GM21360 (cell line): ENCODE results near the gene CARS1.

Experiments used
- ATAC-seq: cut with Tn5 transposase; IDR thresholded peaks from one replicate; pipeline ENCODE4 v1.9.1; 2021; ENCODE audit warnings: mild to moderate bottlenecking, moderate library complexity; ENCODE audit not compliant: unreplicated experiment

Gene CARS1

DNA sequence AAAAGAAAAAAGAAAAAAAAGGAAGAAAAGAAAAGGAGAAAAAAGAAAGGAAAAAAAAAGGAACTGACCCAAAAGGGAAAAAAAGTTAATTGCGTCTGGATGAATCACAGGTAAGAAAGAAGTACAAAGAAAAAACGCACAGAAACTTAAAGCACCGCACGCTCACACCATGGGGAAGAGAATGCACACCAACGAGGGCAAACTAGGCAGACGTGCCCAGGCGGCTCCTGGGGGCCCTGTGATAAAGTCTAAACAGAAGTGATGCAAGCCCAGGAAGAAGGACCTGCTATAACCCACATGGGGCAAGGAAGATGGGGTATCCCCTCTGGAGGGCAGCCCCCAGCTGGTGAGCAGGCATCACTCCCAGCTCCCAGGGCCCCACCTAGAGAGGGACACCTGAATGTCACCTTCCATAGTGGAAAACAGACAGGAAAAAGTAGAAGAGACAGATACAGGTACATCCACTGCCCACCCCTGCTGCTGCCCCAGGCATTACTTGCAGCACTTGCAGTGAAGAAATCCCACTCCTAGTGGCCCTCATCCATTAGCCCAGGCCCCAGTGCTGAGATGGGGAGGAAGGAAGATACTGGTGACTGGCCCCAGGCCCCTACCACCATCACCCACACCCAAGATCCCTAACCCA, 94.0 kb downstream of the CARS1 start:
- ATAC-seq: no peak

DNA sequence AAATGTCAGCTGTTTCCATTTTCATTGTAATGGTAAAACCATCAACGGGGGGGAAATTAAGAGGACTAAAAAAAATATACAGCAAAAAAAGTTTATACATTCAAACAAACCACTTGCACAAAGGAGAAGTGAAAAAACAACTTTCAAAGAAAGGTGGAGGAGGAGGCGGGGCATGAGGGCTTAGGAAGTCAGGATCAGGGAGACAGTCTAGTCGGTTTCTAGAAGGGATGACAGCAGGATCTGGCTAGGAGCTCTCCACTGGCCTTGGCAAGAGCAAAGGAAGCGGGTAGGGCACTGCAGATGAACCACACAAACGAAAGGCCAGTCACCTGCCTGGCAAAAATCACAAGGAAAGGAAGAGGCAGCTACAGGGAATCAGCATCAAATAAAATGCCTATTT, 96.1 kb downstream of the CARS1 start:
- no peak for ATAC-seq

DNA sequence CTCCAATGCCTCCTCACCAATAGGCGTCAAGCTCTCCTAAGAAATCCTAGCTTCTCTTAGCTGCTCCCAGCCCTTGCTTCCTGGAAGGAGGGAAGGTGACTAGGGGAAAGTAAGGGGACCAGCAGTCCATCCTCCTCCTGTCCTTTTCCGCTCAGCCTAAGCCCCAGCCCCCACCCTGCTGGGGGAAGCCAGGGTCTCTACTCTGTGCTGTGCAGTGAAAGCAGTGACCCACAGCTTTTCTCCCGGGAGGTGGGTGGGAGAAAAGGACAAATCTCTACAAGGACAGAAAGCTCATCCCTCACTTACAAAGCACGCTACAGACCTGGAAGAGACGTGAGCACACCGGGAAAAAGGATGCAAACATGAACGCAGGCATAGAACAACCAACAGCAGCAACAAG, 97.1 kb downstream of the CARS1 start:
- no peak for ATAC-seq

DNA sequence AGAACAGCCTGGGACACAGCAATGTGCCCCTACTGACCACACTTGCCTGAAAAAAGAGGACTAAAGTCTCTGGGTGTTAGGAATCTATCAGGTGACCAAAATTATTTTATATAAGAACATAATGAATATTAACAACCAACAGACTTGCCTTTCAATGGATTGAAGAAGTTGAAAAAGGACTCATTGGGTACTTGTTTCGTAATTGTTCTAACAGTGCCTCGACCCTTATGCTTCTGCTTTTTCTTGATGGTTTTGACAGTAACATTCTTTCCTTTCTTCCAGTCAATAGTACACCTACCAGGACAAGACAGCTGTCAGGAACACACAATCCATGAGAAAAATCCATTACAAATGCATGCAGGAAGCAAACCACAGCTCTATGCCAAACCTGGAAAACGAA, 99.0 kb downstream of the CARS1 start:
- ATAC-seq: no peak

DNA sequence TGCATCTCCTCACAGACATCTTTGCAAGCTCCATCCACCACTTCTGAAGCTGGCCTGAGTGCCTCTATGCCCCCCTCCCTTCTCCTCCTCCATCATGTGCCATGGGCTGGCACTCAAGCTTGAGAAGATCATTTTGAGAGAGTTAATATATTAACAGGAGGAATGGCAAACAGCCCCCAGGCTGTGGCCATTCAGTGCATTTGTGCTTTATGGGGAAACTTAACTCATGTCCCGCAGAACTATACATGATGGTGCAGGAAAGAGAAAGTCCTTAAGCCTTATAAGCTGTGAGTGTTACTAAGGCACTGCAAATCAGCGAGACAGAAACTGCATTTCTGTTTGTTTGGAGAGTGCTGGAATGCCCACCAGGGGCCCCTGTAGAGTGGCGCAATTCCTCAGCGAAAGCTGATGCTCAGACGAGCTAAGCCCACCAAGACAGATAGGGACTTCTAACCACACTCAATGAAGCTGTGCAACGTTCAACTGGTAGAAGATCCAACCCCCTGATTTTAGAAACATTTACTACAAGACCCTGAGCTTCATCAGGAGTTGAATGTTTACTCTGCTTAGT, 101.2 kb downstream of the CARS1 start:
- no peak for ATAC-seq

DNA sequence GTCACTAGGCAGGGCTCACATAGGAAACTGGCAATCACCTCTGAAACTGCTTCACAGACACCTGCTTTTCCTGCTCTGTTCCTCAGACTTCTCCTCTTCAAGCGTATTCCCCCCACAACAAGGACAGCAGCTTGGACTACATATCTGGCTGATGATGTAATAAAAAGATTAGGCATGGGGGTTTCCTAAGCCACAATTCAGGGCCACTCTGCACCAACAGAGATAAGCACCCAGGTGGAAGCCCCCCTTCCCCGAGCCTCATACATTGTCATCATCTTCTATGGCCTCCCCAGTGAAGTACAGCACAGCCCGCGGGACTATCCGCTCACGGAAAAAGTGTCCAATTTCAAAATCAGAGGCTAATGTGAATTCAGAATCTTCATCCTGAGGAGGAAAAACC, 103.0 kb downstream of the CARS1 start:
- ATAC-seq: no peak

DNA sequence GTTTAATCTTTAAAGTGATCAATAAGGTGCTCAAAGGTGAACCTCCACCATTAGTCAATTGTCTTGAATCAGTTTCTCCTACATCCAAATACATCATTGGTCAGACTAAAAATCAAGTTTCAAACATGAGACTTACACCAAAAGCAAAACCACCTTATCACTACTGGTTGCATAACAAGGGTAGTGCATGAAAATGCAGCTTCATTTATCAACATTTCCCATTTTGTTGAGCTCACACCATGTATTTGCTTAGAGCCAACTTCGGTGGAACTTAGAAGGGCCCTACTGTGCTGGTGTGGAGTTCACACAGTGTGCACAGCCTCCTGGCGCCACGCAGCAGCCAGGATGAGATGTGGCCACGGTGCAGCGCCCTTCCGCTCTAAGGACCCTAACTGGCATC, 104.9 kb downstream of the CARS1 start:
- no peak for ATAC-seq

DNA sequence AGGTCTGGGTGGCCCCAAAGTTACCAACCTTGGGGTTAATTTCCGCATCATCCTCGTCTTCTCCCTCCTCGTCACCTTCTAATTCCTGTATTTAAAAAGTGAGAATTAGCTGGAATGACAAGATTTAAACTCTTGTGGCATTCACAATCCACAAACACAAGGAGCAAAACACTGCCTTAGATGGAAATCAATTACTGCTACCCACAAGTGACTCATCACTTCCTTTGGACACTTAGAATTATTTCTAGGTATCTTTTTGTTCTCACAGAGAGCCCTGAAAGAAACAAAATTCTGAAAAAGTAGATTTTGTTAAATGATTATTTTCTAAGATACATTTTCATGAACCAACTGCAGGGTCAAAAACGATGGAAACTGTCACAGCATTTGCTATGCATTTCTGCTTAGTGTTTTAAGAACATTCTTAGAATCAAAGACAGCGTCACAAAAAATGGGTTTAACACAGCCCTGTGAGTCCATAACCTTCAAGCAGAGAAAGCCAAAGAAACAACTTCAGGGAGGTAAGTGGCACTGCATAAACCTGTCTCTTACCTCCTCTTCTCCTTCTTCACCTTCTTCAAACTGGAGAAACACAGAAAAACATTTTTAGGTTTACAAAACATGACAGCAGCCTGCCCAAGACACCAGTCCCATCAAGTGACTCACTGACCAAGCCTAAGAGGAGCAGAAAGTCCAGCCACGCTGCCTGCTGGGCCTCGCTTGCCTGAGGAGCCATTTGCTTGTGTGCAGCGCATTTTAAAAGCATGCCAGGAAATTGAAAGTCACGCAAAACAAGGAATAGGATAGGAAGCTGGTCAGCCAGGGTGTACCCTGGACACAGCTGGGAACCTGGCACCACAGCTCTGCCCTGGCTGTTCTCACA, 105.8 kb downstream of the CARS1 start:
- ATAC-seq: no peak
